Activated CD4-positive, alpha-beta T cell treated with anti-CD3 and anti-CD28 coated beads, Interleukin-2, Interleukin-4, amounts not matched to agents 100 ng/mL and 50 ng/mL, durations not matched to agents 16 hours and 8 hours (primary cell): ENCODE data around the gene ACTR3.
"Not testable (repeated sequence)": the region's sequence is repeated elsewhere in the genome, so short reads cannot be mapped to it uniquely, and the experiment has no call there.

Experiments used
- DNase-seq: peaks from one replicate; pipeline ENCODE4 v3.0.0-alpha.2; 2020; ENCODE audit warnings: low spot score

Gene ACTR3

GRCh38 chr2:113889471-113890252 lies at the start of gene ACTR3:
Gene ACTR3 (plus strand): TSS chr2:113890089. CDS start chr2:113890280, 191 bp downstream.
- peak; percentile 99 for DNase-seq

GRCh38 chr2:113840518-113840917 lies 49.4 kb upstream of the ACTR3 start:
- DNase-seq = no peak

- no peak for DNase-seq
Measured at GRCh38 chr2:113842919-113843736, 46.8 kb upstream of the ACTR3 start.

DNA sequence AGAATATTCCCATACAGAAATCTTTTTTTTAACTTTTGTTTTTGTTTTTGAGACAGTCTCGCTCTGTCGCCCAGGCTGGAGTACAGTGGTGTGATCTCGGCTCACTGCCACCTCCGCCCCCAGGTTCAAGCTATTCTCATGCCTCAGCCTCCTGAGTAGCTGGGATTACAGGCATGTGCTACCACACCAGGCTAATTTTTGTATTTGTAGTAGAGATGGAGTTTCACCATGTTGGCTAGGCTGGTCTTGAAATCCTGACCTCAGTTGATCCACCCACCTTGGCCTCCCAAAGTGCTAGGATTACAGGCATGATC lies 46.2 kb upstream of the ACTR3 start:
- not testable (repeated sequence) for DNase-seq

- DNase-seq = no peak
Measured at GRCh38 chr2:113845261-113845660, 44.6 kb upstream of the ACTR3 start.

DNA sequence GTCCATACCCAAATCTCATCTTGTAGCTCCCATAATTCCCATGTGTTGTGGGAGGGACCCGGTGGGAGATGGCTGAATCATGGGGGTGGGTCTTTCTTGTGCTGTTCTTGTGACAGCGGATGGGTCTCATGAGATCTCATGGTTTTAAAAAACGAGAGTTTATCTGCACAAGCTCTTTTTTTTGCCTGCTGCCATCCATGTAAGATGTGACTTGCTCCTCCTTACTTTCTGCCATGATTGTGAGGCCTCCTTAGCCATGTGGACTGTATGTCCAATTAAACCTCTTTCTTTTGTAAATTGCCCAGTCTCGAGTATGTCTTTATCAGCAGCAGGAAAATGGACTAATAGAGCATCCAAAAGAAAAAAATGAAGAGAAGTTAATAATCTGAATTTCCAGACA lies 44.1 kb upstream of the ACTR3 start:
- not testable (repeated sequence) for DNase-seq

- DNase-seq = no peak
Measured at GRCh38 chr2:113846429-113846828, 43.5 kb upstream of the ACTR3 start.

DNA sequence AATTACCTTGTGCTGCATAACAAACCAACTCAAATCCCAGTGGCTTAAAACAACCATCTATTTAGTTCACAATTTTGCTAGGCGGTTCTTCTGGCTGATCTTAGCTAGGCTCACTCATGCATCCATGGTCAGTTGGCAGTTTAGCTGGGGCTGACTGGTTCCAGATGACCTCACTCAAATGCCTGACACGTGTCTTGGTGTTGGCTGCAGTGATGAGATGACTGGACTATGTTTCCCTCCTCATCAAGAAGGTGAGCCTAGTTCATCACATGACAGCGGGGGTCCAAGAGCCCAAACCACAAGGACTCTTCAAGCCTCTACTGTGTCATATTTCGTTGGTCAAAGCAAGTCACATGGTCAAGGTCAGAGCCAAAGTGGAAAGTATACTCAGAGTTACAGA lies 42.7 kb upstream of the ACTR3 start:
- no peak for DNase-seq

DNA sequence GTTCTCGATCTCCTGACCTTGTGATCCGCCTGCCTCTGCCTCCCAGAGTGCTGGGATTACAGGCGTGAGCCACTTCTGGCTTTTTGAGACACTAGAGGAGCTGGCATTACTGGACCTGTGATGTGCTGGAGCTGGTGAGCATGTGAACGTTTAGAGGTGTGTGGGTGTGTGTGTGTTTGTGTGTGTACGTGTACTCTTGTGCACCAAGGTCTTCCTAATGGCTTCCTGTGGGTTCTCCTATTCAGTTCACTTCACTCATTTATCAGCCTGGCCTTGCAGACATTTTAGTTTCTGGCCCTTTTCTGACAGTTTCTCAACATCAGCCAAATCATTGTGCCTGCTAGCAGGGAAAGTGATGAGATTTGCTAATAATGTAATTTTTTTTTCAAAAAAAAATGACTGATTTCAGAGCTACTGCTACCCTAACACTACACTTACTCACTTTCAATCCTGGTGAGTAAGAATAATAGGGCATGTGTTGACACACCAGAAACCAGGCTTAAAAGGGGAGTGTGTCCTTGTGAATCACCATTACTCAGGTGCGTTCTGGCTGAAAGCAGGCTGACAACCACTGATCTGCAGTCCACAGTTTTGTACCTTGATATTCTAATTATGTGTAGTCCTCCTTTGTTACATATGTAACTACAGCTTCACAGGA lies 41.0 kb upstream of the ACTR3 start:
- peak; percentile 78 for DNase-seq

- no peak for DNase-seq
Measured at GRCh38 chr2:113850687-113851086, 39.2 kb upstream of the ACTR3 start.

GRCh38 chr2:113851640-113852039 lies 38.2 kb upstream of the ACTR3 start:
- DNase-seq = no peak

GRCh38 chr2:113854208-113854607 lies 35.7 kb upstream of the ACTR3 start:
- DNase-seq = no peak

DNA sequence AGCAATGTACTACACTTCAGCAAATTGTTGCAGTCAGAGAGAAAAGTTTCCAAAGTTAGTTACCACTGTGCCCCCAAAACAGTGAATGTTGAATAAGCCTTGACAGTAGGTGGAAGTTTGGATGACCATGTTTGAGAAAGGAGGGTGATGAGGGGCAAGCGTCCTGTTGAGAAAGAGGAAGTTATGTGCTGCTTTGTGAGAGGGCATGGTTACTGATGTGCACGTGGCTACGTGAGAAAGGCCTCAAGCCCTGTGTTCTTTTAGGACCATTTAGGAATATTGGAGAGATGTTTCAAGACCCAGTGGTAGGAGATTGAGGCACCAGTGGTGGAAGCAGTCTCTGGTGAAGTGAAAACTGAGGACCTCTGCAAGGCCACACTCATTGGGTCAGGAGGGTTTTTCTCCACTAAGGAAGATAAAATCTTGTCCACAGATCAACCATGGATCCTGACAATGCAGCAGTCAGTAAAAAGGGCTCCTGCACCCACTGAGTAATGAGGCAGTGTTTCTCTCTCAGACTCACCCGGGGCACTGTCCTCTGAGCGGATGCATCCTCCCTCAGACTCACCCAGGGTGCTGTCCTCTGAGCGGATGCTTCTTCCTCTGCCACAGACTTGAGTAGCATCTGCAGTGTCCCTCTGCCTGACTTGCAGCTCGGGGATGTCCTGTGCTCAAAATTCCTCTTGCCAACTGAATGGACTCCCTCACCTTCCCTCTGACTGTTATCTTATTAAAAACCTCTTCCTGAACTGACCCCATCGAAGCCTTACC lies 34.7 kb upstream of the ACTR3 start:
- no peak for DNase-seq

- DNase-seq = no peak
Measured at GRCh38 chr2:113857464-113857863, 32.4 kb upstream of the ACTR3 start.

DNA sequence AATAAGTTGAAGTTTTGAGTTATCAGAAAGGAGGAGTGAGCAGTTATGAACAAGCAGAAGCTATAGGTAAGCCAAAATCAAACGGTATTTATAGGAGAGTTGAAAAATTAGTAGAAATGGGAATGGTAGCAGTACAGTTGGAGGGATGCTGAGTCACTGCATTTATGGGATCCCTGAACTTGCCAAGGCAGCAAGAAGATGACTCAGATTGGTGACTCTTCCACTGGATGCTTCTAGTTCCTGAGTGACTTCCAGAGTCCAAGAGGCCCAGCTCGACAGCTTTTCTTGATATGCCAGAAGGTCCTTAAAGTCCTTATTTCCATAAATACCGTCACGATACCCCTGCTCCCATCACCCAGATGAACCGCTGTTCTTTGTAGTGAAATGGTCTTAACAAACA lies 31.1 kb upstream of the ACTR3 start:
- DNase-seq = no peak

GRCh38 chr2:113861740-113862139 lies 28.1 kb upstream of the ACTR3 start:
- no peak for DNase-seq

GRCh38 chr2:113863144-113863543 lies 26.7 kb upstream of the ACTR3 start:
- no peak for DNase-seq

DNA sequence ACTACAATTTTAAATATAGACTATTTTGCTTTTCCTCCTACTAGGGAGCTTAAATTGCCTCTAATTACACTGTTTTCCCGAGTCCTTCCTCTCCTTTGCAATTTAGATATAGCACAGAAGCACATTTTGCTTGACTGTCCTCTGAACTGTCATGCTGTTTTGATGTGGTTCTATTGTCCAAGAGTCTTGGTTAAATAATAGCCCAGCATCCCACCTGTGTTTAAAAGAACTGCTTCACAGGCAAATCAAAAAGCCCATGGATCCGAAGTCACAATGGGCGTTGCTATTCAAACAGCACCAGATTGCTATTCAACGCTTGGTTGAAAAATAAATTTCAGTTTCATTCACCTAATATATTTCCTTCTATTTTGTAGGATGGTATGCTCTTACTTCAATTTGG lies 22.3 kb upstream of the ACTR3 start:
- DNase-seq = no peak

DNA sequence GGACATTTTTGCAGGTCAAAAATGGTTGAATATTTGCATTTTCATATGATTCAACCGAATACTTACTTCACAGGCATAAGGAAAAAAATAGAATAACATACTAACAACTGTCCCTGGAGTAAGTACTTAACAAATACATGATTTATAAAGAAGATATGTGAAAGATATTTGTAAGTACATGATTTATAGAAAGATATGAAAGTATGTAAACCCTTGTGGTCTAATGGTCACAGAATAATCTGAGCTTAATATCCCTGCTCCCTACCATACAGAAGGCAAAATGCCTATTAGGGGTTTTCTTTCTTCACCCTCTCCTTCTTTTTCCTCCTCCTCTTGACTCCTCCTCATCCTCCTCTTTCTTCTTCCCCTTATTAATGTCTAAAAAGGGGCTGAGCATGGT lies 20.6 kb upstream of the ACTR3 start:
- DNase-seq = no peak

DNA sequence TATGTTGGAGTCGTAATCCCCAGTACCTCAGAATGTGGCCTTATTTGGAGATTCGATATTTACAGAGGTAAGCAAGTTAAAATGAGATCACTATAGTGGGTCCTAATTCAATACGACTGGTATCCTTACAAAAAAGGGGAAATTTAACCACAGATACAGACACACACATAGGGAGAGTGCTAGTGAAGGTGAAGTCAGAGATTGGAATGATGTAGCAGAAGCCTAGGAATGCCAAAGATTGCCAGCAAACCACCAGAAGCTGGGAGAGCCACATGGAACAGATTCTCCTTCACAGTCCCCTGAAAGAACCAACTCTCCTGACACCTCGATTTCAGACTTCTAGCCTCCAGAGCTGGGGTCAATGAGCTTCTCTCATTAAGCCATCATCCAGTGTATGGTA lies 17.7 kb upstream of the ACTR3 start:
- DNase-seq = no peak

DNA sequence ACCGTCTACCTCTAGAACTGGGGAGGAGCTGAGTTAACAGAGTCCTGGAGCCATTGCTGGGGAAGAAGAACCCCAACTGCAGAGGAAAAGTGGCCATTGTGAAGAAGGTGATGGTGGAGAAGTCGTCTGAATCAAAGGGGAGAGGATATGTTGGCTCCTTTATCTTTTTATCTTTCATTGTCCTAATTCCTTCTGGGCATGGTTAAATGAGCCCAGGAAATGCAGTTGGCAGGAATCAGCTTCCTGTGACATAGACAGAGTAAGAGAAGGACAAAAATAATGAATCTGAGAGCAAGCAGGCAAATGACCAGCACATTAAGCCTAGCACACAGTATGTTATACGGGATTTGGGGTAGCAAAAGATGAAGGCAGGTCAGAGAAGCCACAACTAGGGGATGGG lies 16.0 kb upstream of the ACTR3 start:
- DNase-seq = no peak

- DNase-seq = no peak
Measured at GRCh38 chr2:113875135-113875534, 14.8 kb upstream of the ACTR3 start.
